Stimulated activated CD4-positive, alpha-beta T cell treated with anti-CD3 and anti-CD28 coated beads, TNF-alpha, amount 100 ng/mL, for 1 hour (primary cell): Measurements from ENCODE around the gene LRRC8E.
A peak's percentile ranks its signal among the peaks of the same experiment; 100 is the strongest.
"Not testable (repeated sequence)": the region's sequence is repeated elsewhere in the genome, so short reads cannot be mapped to it uniquely, and the experiment has no call there.

Experiments
- DNase-seq, 3 donors: peaks; one replicate each; pipeline ENCODE4 v3.0.0-alpha.2; 2020; ENCODE audit warnings: low read depth in 3 of 3, low spot score in 1 of 3

Gene LRRC8E

GRCh38 chr19:7883796-7884570 lies 4.3 kb upstream of the LRRC8E start:
- DNase-seq, result no peak

- no peak for DNase-seq
Observed at GRCh38 chr19:7885818-7886217, 2.5 kb upstream of the LRRC8E start.

- no peak for DNase-seq
Observed at GRCh38 chr19:7887408-7888144, 734 bp upstream of the LRRC8E start.

GRCh38 chr19:7888826-7889217 lies 512 bp downstream of the LRRC8E start:
- no peak for DNase-seq

GRCh38 chr19:7893362-7894101 lies 5.2 kb downstream of the LRRC8E start:
- not testable (repeated sequence) for DNase-seq

GRCh38 chr19:7894612-7895309 lies 6.5 kb downstream of the LRRC8E start:
- DNase-seq, result no peak

- no peak for DNase-seq
Observed at GRCh38 chr19:7895565-7895964, 7.3 kb downstream of the LRRC8E start.

GRCh38 chr19:7897292-7897691 lies 9.0 kb downstream of the LRRC8E start:
- DNase-seq, result no peak

- no peak for DNase-seq
Observed at GRCh38 chr19:7898967-7899366, 10.7 kb downstream of the LRRC8E start.

- no peak for DNase-seq
Observed at GRCh38 chr19:7899751-7900378, 11.6 kb downstream of the LRRC8E start.

GRCh38 chr19:7900401-7900870 lies 12.1 kb downstream of the LRRC8E start:
- DNase-seq, result no peak

- no peak for DNase-seq
Observed at GRCh38 chr19:7900931-7901330, 12.6 kb downstream of the LRRC8E start.

GRCh38 chr19:7901337-7901736 lies 13.0 kb downstream of the LRRC8E start:
- DNase-seq, result no peak

- no peak for DNase-seq
Observed at GRCh38 chr19:7902796-7903243, 14.5 kb downstream of the LRRC8E start.

- DNase-seq, result peak; percentile 100
Observed at GRCh38 chr19:7903244-7904073, 15.1 kb downstream of the LRRC8E start, which contains the start of gene MAP2K7. TSS of gene MAP2K7 (plus strand) at chr19:7903877. CDS start at chr19:7903945, 68 bp downstream.

GRCh38 chr19:7904074-7905020 lies 16.0 kb downstream of the LRRC8E start:
- DNase-seq, result peak in 2 of 3 donors; percentile 22 to 37

- DNase-seq, result no peak
Observed at GRCh38 chr19:7905268-7905667, 17.0 kb downstream of the LRRC8E start.

GRCh38 chr19:7905859-7906258 lies 17.5 kb downstream of the LRRC8E start:
- no peak for DNase-seq
